GM21717 (cell line): Measurements from ENCODE around the gene FCHO1.

Experiments used
- ATAC-seq: cut with Tn5 transposase; IDR thresholded peaks from one replicate; pipeline ENCODE4 v1.9.1; 2021; ENCODE audit warnings: mild to moderate bottlenecking, moderate library complexity; ENCODE audit not compliant: unreplicated experiment

FCHO1 gene

GRCh38 chr19:17824339-17824738 lies 73.1 kb downstream of the FCHO1 start:
- no peak for ATAC-seq

DNA sequence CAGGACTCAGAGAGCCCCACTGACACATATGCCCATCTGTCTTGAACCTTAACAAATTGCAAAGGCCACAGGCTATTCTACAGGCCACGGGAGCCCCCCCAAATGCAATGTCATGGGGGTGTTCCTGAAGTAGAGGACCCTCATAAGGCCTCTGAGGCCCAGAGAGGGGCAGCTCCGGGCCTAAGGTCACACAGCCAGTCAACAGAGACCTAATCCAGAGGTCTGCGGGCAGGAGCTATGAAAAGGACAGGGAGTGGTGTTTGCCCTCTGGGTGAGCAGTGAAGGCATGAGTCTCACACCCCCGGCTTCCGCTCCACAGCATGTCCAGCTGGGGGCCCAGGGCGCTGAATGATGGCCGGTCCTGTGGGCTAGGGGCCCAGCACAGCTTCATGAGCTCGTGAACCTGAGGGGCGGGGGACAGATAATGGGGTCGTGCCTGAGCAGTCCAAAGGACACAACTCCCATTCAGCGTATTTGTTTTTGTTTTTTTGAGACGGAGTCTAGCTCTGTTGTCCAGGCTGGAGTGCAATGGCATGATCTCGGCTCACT lies 75.3 kb downstream of the FCHO1 start:
- ATAC-seq, result no peak

GRCh38 chr19:17829855-17830566 lies 78.7 kb downstream of the FCHO1 start:
- ATAC-seq, result no peak

GRCh38 chr19:17830567-17831418 lies 79.5 kb downstream of the FCHO1 start:
- no peak for ATAC-seq

GRCh38 chr19:17831419-17831888 lies 80.2 kb downstream of the FCHO1 start:
- no peak for ATAC-seq

DNA sequence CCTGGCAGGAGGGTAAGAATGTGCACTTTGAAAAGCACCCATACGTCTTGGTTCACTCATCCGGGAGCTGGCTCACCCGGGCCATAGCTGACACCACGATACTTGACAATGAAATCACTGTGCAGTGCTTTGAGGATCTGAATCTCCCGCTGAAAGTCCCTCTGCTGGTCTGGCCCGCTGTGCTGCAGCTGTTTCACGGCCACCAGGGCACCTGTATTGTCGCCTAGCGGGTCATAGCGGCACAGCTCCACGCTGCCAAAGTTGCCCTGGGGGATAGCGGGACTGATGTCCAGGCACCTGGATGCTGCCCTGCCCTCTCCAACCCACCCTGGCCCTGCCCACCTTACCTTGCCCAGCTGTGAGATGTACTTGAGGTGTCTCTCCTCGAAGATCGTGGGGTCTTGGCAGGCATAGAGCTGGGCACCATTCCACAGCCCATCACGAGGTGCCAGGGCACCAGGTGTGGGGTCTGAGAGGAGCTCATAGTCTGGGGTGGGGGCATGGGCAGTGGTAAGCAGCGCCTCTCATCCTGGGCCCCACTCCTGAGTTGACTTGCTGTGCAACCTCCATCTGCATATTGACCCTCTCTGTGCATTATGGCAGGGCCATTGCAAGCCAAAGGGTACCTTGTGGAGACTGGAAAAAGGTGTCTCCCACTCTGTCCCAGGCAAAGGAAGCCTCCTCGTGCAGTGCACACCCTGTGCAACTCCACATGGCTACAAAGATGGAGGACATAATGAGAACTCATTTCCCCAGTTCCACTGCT lies 81.3 kb downstream of the FCHO1 start:
- ATAC-seq, result no peak

DNA sequence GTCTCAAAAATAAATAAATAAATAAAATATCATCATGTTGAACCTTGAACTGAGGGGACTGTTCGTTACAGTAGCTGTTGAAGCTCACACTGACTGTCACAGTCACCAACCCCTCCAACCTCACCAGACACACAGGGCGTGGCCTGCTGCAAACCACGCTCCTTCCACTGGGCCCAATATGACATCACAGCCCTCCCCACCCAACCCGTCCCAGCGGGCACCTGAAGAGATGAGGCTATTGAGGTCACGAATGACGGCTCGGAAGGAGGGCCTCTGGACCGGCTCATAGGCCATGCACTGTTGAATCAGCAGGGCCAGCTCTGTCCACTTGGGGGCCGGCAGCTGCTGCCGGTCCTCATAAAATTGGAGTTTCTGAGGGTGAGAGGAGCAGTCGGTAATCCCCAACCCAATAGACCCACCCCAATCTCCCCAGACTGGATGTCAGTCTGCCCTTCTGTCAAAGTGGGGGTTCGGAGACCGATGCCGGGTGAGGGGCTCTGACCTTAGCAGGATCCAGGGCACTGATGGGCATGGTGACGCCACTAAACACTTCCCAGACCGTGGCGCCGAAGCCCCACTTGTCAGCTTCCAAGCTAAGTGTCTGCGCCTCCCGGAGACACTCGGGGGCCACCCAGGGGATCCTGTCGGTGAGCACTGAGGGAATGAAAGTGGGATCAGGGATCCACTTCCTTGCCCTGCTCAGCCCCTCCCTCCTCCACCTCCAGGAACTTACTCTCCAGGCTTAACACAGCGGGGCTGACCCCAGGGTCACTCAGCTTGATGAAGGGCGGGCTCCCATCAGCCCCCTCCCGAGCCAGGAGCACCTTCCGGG lies 83.3 kb downstream of the FCHO1 start:
- no peak for ATAC-seq

- no peak for ATAC-seq
These were observed 84.1 kb downstream of the FCHO1 start for GRCh38 chr19:17835182-17836006.

GRCh38 chr19:17836530-17836929 lies 85.3 kb downstream of the FCHO1 start:
- no peak for ATAC-seq

- ATAC-seq, result no peak
These were observed 86.7 kb downstream of the FCHO1 start for GRCh38 chr19:17837972-17838371.
